H1 (cell line): ENCODE measurements around the gene SCRN3. TPM values are rescaled to one million over a fixed set of nuclear protein-coding genes. Genes with fewer than 3 reads are reported as not detected.

Experiments
- CTCF ChIA-PET: fragments of 300-600 bp; sonication (Branson Sonifier 250); formaldehyde crosslinking; loops from one replicate; lab custom pipeline; 2021; ENCODE audit not compliant: partially characterized antibody; lab: Charles Lee
- POLR2A ChIA-PET: fragments of 300-600 bp; sonication (Branson Sonifier 250); formaldehyde crosslinking; loops from one replicate; lab custom pipeline; 2021; ENCODE audit warnings: inconsistent platforms; ENCODE audit not compliant: partially characterized antibody; lab: Charles Lee
- DNase-seq, 2 experiments: peaks; one replicate each; pipeline versions ENCODE4 v3.0.0 to v3.0.0-alpha.2; 2010 to 2022; ENCODE audit warnings: low spot score in 2 of 2, low read depth in 1 of 2, mixed read lengths in 1 of 2
- FAIRE-seq: peaks from 2 replicates; lab custom pipeline; 2011; peaks lifted over from hg19 to GRCh38; lab: Jason Lieb, UNC
- H2AFZ ChIP-seq: 2 replicates; pipeline ENCODE4 v1.8.1; 2012; ENCODE audit warnings: low read length, inconsistent platforms
- H2AK5ac ChIP-seq: 2 replicates; pipeline ENCODE4 v1.6.1; 2013; ENCODE audit warnings: low read depth, low read length
- H2BK120ac ChIP-seq: replicated peaks from 2 replicates; pipeline ENCODE3; 2013; ENCODE audit warnings: low read depth, low read length, inconsistent platforms
- H2BK12ac ChIP-seq: 2 replicates; pipeline ENCODE4 v1.6.1; 2013; ENCODE audit warnings: low read depth, low read length
- H2BK15ac ChIP-seq: 2 replicates; pipeline ENCODE4 v1.6.1; 2013; ENCODE audit warnings: low read length
- H2BK20ac ChIP-seq: 2 replicates; pipeline ENCODE4 v1.6.1; 2013; ENCODE audit warnings: low read length
- H2BK5ac ChIP-seq: 2 replicates; pipeline ENCODE4 v1.6.1; 2013; ENCODE audit warnings: low read depth, low read length
- H3K14ac ChIP-seq: 2 replicates; pipeline ENCODE4 v1.6.1; 2013; ENCODE audit warnings: inconsistent platforms; ENCODE audit not compliant: insufficient read length
- H3K18ac ChIP-seq: 2 replicates; pipeline ENCODE4 v1.6.1; 2013; ENCODE audit warnings: low read length; ENCODE audit errors: extremely low read depth
- H3K23ac ChIP-seq: 2 replicates; pipeline ENCODE4 v1.6.1; 2013; ENCODE audit warnings: inconsistent platforms; ENCODE audit not compliant: insufficient read length
- H3K23me2 ChIP-seq: 2 replicates; pipeline ENCODE4 v1.6.1; 2013; ENCODE audit warnings: low read depth, low read length
- H3K27ac ChIP-seq: 2 replicates; pipeline ENCODE4 v1.6.1; 2011; ENCODE audit warnings: low read depth, low read length, inconsistent platforms
- H3K27me3 ChIP-seq, 4 experiments: replicated peaks in 1 of 4; 1 replicate in 1 of 4; 2 replicates in 3 of 4; pipeline versions ENCODE4 v1.6.1 to v1.8.1; 2011 to 2013; ENCODE audit warnings: low read length in 3 of 4, mild to moderate bottlenecking in 3 of 4, inconsistent platforms in 2 of 4, mixed read lengths in 2 of 4, moderate library complexity in 1 of 4; ENCODE audit not compliant: control insufficient read depth in 3 of 4, insufficient read depth in 3 of 4; ENCODE audit errors: extremely low read depth in 1 of 4
- H3K36me3 ChIP-seq, 4 experiments: 2 replicates each; pipeline versions ENCODE4 v1.6.1 to v1.8.1; 2011 to 2013; ENCODE audit warnings: mild to moderate bottlenecking in 4 of 4, low read length in 3 of 4, moderate library complexity in 2 of 4, control low read depth in 1 of 4, inconsistent platforms in 1 of 4; ENCODE audit not compliant: insufficient read depth in 4 of 4, control insufficient read depth in 2 of 4
- H3K4ac ChIP-seq: replicated peaks from 2 replicates; pipeline ENCODE3; 2013; ENCODE audit warnings: low read length, low read depth, mixed read lengths, inconsistent platforms; ENCODE audit not compliant: insufficient read length
- H3K4me1 ChIP-seq, 4 experiments: replicated peaks in 1 of 4; 1 replicate in 1 of 4; 2 replicates in 3 of 4; pipeline versions ENCODE4 v1.6.1 to v1.8.1; 2011 to 2013; ENCODE audit warnings: low read length in 3 of 4, inconsistent platforms in 2 of 4, mixed read lengths in 1 of 4; ENCODE audit not compliant: insufficient read depth in 4 of 4, control insufficient read depth in 3 of 4
- H3K4me2 ChIP-seq, 2 experiments: 2 replicates each; pipeline versions ENCODE4 v1.6.1 to v1.8.1; 2011 to 2013; ENCODE audit warnings: low read depth in 2 of 2, low read length in 2 of 2, control low read depth in 1 of 2, inconsistent platforms in 1 of 2, mild to moderate bottlenecking in 1 of 2; ENCODE audit not compliant: insufficient read depth in 1 of 2
- H3K4me3 ChIP-seq, 4 experiments: fragments of 200-600, 300-600 bp in 1 of 4; sonication (generic), shearing (Covaris generic), sonication (Bioruptor Twin) in 1 of 4; 2 replicates each; pipeline versions ENCODE4 v1.5.1 to v1.8.1; 2011 to 2016; ENCODE audit warnings: low read length in 4 of 4, low read depth in 3 of 4, control low read depth in 2 of 4, inconsistent platforms in 2 of 4, mild to moderate bottlenecking in 2 of 4, mixed read lengths in 1 of 4, moderate library complexity in 1 of 4; ENCODE audit not compliant: insufficient read depth in 2 of 4; ENCODE audit errors: extremely low read depth in 1 of 4
- H3K56ac ChIP-seq: replicated peaks from 2 replicates; pipeline ENCODE3; 2013; ENCODE audit warnings: low read depth, mild to moderate bottlenecking, mixed read lengths, low read length, inconsistent platforms; ENCODE audit not compliant: insufficient read length
- H3K79me1 ChIP-seq: 2 replicates; pipeline ENCODE4 v1.6.1; 2013; ENCODE audit warnings: low read depth, low read length, control low read depth
- H3K79me2 ChIP-seq, 2 experiments: 2 replicates each; pipeline versions ENCODE4 v1.6.1 to v1.8.1; 2012 to 2013; ENCODE audit warnings: low read length in 2 of 2, mild to moderate bottlenecking in 2 of 2, inconsistent platforms in 1 of 2; ENCODE audit not compliant: insufficient read depth in 2 of 2, control insufficient read depth in 1 of 2
- H3K9ac ChIP-seq, 4 experiments: replicated peaks in 1 of 4; 1 replicate in 1 of 4; 2 replicates in 3 of 4; pipeline versions ENCODE4 v1.6.1 to v1.8.1; 2011 to 2013; ENCODE audit warnings: low read depth in 3 of 4, low read length in 3 of 4, control low read depth in 2 of 4, mild to moderate bottlenecking in 2 of 4, moderate library complexity in 2 of 4, inconsistent platforms in 1 of 4; ENCODE audit errors: extremely low read depth in 1 of 4
- H3K9me3 ChIP-seq, 2 experiments: 2 replicates each; pipeline versions ENCODE4 v1.6.1 to v1.8.1; 2012 to 2013; ENCODE audit warnings: mild to moderate bottlenecking in 2 of 2, moderate library complexity in 2 of 2, control low read depth in 1 of 2, inconsistent platforms in 1 of 2, low read depth in 1 of 2, low read length in 1 of 2, mixed read lengths in 1 of 2; ENCODE audit not compliant: insufficient read depth in 2 of 2
- H4K20me1 ChIP-seq, 2 experiments: replicated peaks in 1 of 2; 2 replicates each; pipeline versions ENCODE3 to v1.8.1; 2011 to 2013; ENCODE audit warnings: inconsistent platforms in 2 of 2, low read length in 2 of 2, mild to moderate bottlenecking in 1 of 2; ENCODE audit not compliant: insufficient read depth in 2 of 2, control insufficient read depth in 1 of 2
- H4K5ac ChIP-seq: 2 replicates; pipeline ENCODE4 v1.6.1; 2013; ENCODE audit warnings: low read length, low read depth, mixed read lengths, inconsistent platforms; ENCODE audit not compliant: insufficient read length
- H4K8ac ChIP-seq: 2 replicates; pipeline ENCODE4 v1.8.0; 2013; ENCODE audit warnings: mild to moderate bottlenecking, moderate library complexity, low read length, inconsistent platforms; ENCODE audit not compliant: insufficient read depth; ENCODE audit errors: extremely low read depth
- H4K91ac ChIP-seq: replicated peaks from 2 replicates; pipeline ENCODE3; 2013; ENCODE audit warnings: low read length, mixed read lengths, inconsistent platforms; ENCODE audit not compliant: insufficient read length
- ATF2 ChIP-seq: IDR thresholded peaks from 2 replicates; pipeline ENCODE4 v1.6.1; 2012; ENCODE audit warnings: low read length, inconsistent platforms
- CHD1 ChIP-seq: IDR thresholded peaks from 2 replicates; pipeline ENCODE4 v1.6.1; 2012; ENCODE audit warnings: low read depth, low read length, improper control_type of control experiment
- KDM5A ChIP-seq: fragments of 200-600 bp; IDR thresholded peaks from 2 replicates; pipeline ENCODE4 v1.7.1; 2012; ENCODE audit warnings: mild to moderate bottlenecking, low read length, inconsistent platforms, mixed read lengths
- WGBS, 2 experiments: shearing (Covaris generic) in 1 of 2; methylation state at CpG; one replicate each; pipeline versions ENCODE4 v1.1.6 to v1.1.7; 2013 to 2015; ENCODE audit warnings: low lambda C conversion rate in 2 of 2, mixed read lengths in 2 of 2, inconsistent platforms in 1 of 2, low coverage in 1 of 2, missing lambda C conversion rate in 1 of 2; ENCODE audit not compliant: insufficient replicate concordance in 2 of 2, insufficient coverage in 1 of 2, insufficient read length in 1 of 2; ENCODE audit errors: extremely low coverage in 1 of 2, missing lambda C conversion rate in 1 of 2; 5-methylcytosine and 5-hydroxymethylcytosine counted together
- polyA plus RNA-seq, 7 experiments: library from polyadenylated mRNA; depleted of rRNA in 3 of 7; stranded (reverse) in 5 of 7; unstranded in 2 of 7; fragments of >200 nt in 5 of 7; fragments of 200-250 nt in 2 of 7; gene quantifications; 1 replicate in 5 of 7; 2 replicates in 1 of 7; 4 replicates in 1 of 7; pipeline versions ENCODE4 v1.2.1 to v1.2.3, GENCODE V29; 2011 to 2013; ENCODE audit warnings: missing spikeins in 2 of 7, mixed read lengths in 2 of 7
- total RNA-seq: library from RNA; stranded (reverse); fragmentation: NEBNext Ultra II Directional; extraction: Animal tissue kit (Norgen Biotek cat#: 25700); gene quantifications from 2 replicates; pipeline ENCODE4 v1.2.1, GENCODE V29; 2021

SCRN3 gene
- total and polyA plus RNA-seq, 2 of the 8 experiments (the other 6 are each of a cell fraction or from before 2014, with no cell fraction given), result 7.4 to 7.8 TPM

- no peak overlapping the region for H3K9ac ChIP-seq
- H3K23ac ChIP-seq, result no peak overlapping the region
- no peaks in the 10 kb centered on the region for H3K27me3 ChIP-seq
- H2AFZ ChIP-seq, result no peak overlapping the region
- H3K18ac ChIP-seq, result no peak overlapping the region
- FAIRE-seq (no peak), DNase-seq (no peak)
- H3K56ac ChIP-seq, result no peak overlapping the region
- no peak overlapping the region for H4K8ac ChIP-seq
- no peak overlapping the region for H3K4me3 ChIP-seq
- H3K23me2 ChIP-seq, result no peaks in the 10 kb centered on the region
- no peak overlapping the region for H2BK20ac ChIP-seq
- H3K79me2 ChIP-seq, result peaks cover 0 to 11% of the 10 kb centered on the region in 2 experiments; a peak in 3 of 4 replicates
- no peak overlapping the region for H3K14ac ChIP-seq
- TF ChIP-seq ATF2 (no peak), KDM5A (no peak), CHD1 (no peak)
- CTCF ChIA-PET, result interaction anchor here (1.6 kb wide), 1 partner anchor 64 kb away, joined by 3 read pairs; no protein-coding TSS in a partner anchor
- no peak overlapping the region for H3K27ac ChIP-seq
- no peak overlapping the region for H2AK5ac ChIP-seq
- no peaks in the 10 kb centered on the region for H3K4me1 ChIP-seq
- no peak overlapping the region for H2BK5ac ChIP-seq
- no peaks in the 10 kb centered on the region; a peak in 1 of 4 replicates for H3K9me3 ChIP-seq
- POLR2A ChIA-PET, result interaction anchor here (1.3 kb wide), 1 partner anchor 19 kb away, joined by 3 read pairs; no protein-coding TSS in a partner anchor
- no peak overlapping the region for H2BK15ac ChIP-seq
- no peaks in the 10 kb centered on the region for H3K36me3 ChIP-seq
- no peak overlapping the region for H2BK120ac ChIP-seq
- H4K20me1 ChIP-seq, result no peaks in the 10 kb centered on the region
- H4K5ac ChIP-seq, result no peak overlapping the region
- no peak overlapping the region for H3K4me2 ChIP-seq
- no peak overlapping the region for H2BK12ac ChIP-seq
- no peak overlapping the region for H3K4ac ChIP-seq
- WGBS, 2 experiments, result 88% methylated on average over 1 of the region's 1 CpG; no CpG with 5 or more reads in 1 of the 2 experiments
- H3K79me1 ChIP-seq, result no peaks in the 10 kb centered on the region
- no peak overlapping the region for H4K91ac ChIP-seq
Measured at GRCh38 chr2:174399171-174399570, 3.6 kb downstream of the SCRN3 start.
